Smooth muscle cell of the brain vasculature (primary cell): ENCODE measurements around the gene CYP27C1.

ENCODE experiments used
- DNase-seq: peaks from one replicate; pipeline ENCODE4 v3.0.0-alpha.2; 2012; ENCODE audit warnings: low read depth, low spot score

The CYP27C1 gene

DNA sequence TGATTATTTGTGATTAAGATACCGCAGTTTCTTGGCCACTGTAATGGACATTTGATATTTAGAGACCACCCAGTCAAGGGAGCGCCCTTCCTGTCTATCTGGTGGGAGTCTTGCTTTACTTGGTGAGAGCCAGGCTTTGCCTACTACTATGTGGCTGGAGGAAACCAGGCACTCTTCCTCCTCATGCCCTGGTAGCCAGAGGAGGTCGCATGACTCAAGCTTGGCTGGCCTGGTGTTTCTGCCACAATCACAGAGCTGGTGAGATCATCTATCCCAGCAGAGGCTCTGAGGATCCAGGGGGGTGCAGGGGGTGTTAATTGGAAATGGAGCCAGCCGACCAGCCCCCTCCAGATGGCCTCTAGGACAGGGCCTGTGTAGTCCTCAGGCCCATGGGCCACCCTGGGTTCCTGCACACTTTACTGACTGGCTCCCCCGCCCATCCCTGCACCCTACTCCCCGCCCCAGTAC lies 66.4 kb downstream of the CYP27C1 start:
- DNase-seq, result no peak

DNA sequence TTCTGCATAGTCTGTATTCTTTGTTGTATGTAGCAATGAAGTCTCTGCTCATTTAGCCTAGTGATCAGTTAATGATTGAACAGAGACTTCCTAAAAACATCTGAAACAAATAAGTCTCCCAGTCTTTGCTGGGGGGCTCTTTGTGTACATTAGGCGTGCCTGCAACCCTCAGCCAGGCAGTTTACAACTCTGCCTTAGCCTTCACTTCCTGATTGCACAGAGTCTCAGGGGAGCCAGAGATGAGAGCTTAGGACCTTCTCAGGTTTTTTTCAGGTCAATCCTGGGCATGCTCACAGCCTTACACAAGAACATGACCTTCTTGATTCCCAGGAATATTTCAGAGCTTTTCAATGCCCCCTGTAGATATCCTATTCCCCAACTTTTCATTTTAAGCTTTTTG lies 69.1 kb downstream of the CYP27C1 start:
- DNase-seq, result no peak

DNA sequence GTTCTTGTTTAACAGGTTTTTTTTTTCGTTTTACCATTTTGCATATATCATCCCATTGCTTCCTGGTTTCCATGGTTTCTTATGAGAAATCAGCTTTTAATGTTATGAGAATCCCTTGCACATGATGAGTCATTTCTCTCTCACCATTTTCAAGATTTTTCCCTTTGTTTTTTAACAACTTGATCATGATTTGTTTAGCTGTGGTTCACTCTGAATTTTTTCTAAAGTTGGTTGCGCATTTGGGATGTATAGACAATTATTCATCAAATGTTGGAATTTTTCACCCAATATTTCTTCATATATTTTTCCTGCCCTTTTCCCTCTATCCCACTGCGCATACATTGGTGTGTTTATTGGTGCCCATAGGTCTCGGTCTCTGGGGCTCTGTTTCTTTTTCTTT lies 70.7 kb downstream of the CYP27C1 start:
- DNase-seq, result peak; percentile 35

DNA sequence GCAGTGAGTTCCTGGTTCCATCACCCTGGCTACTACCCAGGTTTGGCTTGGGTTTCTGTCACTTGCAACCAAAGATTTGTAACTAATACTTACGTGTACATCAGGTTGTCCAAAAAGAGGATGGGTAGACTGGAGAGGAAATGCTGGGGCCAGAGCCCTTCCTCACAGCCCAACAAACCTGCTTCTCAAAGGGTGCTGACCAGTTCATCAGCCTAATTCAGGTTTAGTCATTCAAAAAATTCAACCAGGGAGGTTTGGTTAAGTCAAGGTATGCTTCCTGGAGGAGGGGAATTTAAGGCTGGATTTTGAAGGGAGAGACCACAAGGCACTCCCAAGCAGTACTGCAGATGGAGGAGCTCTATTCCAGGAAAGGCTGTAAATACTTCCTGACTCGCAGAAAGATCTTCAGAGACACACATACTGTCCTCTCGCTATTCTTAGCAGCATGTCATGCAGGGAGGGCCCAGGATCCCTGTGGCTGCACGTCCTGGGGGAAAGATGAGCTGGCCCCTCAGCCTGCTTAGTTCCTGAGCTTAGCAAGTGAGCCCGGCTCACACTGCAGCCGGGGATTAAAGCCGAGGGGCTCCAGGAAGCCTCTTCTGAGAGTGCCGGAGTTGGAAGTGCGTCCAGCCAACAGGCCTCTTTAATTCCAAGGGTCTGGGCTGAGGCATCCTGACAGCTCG lies 73.1 kb downstream of the CYP27C1 start:
- DNase-seq, result no peak

DNA sequence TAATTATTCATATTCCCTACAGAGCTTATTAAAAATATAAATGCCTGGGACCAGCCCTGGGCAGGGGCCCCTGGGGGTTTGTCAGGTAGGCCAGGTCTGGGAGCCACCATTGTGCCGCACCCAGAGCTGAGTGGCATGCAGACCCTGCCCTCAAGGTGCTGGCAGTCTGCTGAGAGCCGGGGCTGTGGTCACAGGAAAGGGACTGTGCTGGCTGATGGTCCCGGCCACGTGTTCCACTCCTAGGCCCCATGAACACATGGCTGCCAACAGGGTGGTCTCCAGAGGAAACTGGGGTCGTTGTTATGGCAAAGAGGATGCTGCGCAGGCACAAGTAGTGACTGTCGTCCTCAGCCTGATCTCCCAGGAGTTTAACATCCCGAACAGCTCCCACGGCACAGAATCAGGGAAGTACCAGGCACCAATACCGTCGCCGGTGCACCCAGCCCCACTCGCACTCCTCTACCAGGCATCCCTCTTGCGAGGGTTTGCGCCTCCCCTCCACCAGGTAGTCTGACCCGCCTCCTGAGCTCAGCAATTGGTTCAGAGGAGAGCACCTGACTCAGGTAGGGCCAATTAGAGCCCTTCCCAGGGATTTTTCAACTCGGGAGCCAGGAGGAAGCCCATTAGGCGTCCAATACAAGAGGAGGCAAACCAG lies 73.9 kb downstream of the CYP27C1 start:
- no peak for DNase-seq

DNA sequence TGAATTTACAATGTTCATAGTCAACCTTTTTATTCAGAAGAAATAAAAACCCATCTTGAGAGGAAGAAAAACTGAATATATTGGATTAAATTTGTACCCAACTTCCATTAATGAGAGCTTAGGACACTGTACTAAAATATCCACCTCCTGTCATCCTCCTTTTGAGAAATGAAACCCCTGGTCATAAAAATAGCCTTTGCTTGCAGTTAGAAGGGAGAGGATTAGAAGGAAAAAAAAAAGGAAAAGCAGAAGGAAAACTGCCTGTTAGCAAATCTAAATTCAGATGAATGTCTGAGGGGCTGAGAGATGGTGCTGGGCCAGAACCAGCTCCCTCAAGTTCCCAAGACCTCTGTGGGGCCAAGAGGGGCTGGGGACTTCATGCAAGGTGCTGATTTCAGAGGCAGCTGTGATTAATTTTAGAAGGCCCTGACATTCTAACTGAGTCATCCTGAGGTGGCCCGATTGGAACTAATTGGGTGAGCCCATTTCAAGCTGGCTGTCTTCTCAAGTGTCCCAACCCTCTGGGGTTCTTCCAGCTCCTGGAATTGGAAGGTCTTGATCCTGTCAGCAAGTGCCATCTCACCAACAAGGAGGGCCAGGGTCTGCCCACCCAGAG lies 74.7 kb downstream of the CYP27C1 start:
- no peak for DNase-seq

DNA sequence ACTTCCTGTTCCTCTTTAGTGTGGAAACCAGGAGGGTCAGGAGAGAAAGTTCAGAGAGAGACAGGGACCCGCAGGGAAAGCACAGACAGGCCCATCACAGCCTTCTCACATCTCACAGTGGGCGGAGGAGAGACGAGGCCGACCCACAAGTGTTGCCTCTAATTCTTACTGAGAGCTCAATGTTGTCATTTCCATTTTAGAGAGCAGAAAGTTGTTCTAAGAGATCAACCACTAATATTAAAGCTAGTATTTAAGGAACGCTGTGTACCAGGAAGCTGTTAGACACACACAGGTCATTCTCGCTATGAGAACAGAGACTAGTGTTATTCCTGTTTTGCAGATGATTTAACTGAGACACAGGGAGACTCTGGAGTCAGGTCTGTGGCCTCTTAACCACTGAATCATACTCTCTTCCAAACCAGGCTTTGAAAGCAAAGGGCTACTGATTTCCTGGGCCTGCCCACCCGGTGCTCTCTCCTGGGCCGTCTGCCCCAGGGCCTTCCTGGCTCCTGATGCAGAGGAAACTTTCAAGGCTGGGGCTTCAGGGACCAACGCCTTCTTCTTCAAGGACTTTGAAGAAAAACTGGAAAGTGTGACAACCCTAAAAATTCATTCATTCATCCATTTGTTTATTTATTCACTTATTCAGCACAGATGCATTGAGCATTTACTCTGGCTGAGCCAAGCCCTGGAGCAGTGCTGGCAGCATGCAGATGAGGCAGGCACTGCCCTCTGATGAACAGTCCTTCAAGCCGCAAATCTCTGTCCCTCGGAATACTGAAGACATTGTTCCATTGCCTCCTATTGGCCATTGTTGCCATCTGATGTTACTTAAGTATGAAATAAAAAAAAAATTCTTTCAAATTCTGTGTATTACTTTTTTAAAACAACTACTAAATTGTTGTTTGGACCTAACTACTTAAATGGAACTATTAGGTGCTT lies 76.0 kb downstream of the CYP27C1 start:
- DNase-seq, result peak; percentile 43

DNA sequence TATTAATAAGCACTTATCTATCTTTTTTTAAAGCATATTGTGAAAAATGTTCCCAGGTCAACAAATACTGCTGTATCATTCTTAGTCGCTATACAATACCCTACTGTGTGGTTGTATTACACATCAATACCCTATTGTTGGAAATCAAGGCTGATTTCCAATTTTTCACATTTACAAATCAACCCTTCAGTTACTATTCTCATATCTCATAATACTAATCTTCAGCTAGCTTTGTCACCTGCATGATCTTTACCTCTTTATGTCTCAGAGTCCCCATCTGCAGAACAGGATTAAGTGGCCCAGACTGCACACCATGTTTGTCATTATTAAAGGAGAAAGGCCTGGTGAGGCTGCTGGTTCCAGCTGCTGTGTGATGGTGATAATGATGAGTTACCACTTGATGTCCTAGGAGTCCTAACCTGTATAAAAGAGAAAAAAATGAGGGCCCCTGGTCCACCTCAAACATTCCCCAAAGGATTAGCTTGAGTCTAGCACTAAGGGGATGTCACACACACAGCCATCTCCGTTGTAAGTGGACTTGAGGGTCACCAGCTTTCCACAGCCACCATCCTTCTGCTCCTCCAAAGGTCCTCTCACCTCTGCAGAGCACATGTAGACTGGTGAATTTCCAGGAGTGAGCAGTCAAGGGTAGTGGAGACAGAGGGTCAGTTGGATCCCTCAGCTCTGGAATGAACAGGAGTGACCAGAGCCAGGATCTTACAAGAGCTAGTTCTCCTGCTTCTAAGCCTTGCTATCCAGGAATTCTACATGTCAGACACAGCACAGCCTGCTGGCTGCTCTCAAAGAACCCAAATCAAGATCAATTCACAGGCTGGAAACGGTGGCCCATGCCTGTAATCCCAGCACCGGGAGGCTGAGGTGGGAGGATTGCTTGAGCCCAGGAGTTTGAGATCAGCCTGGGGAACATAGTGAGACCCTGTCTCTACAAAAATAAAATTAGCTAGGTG lies 77.2 kb downstream of the CYP27C1 start:
- no peak for DNase-seq

DNA sequence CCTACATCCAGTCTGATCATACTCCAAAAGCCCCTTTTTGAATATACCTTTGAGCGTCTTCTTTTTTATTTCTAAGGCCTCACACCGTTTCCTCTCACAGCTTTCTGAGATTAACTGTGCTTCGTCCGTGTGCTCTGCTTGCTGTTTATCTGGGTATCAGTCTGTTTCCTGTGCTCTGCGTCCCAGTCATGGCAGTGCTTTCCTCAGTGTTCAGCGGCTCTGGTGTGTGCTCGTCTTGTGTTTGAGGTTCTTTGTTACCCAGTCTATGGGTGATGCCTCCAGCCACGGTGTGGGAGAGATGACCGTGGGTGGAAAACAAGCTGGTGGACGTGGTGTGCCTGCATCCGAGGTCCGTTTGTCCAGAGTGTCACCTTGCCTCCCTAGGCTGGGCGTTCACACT lies 79.6 kb downstream of the CYP27C1 start:
- DNase-seq, result no peak

DNA sequence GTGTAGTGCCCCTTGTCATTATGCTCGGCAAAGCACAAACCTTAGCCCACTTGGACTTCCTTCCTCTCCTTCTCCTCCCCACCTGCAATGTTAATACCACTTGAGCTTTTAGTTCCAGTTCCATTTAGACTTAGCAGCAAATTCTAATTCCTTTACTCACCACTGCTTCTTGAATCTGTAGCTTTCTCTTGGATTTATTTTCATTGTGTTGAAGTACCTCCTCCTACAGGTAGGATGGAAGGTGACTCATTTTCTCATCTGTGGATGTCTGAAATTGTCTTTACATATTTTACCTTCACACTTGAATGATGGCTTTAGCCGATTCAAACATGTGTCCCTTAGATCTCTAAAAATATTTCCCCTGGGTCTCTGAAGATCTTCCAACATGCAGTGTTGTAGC lies 80.3 kb downstream of the CYP27C1 start:
- DNase-seq, result no peak

DNA sequence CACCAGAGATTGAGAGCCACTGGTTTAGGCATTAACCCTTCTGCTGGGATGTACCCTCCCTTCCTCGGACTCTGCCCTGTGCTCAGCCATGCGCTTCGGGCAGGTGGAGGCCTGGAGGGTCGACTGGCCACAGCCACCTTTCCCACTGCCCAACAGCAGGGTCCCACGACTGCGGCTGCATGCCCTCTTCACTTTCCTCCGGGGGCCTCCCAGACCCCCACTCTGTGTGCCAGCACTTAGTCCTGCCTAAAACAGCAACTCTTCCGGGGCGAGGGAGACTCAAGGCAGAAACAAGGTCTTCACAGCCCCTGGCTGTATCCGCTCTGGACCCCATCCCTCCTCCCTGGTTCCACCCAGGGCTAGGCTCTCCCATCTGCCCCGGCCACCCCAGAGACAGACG lies 81.8 kb downstream of the CYP27C1 start:
- DNase-seq, result no peak

DNA sequence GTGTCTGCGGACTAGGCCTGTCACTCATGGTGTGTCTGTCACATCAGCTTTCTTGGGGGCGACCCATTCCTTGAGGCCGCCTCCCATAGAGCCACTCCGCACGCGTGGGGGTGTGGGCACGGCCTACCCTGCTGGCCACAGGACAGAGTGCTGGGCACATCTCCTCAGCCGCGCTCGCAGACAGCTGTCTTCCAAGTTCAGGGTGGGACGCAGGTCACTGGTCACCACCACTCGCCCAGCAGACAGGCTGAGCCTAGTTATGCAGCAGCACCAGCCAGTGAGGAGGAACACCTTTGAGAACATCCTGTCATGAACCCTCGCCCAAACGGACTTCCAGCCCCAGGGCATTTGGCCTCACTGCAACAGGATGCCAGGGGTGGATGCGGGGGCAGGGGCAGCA lies 82.4 kb downstream of the CYP27C1 start:
- DNase-seq, result no peak

DNA sequence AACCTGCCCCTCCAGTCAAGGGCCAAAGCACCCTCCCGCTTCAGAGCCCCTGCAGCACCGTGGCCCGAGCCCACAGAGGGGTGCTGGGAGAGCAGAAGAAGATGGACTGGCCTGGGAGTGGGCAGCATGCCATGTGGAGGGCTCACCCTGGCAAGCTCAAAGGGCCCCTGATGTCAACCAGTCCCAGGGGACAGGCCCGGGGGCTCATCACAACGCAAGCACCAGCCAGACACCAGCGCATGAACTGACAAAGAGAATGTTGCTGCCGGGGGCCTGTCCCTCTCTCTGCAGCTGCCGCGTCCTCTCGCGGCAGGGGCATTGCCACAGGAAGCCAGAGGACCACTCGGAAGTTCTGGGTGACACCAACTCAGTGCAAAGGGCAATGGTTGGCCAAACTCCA lies 82.9 kb downstream of the CYP27C1 start:
- DNase-seq, result no peak

DNA sequence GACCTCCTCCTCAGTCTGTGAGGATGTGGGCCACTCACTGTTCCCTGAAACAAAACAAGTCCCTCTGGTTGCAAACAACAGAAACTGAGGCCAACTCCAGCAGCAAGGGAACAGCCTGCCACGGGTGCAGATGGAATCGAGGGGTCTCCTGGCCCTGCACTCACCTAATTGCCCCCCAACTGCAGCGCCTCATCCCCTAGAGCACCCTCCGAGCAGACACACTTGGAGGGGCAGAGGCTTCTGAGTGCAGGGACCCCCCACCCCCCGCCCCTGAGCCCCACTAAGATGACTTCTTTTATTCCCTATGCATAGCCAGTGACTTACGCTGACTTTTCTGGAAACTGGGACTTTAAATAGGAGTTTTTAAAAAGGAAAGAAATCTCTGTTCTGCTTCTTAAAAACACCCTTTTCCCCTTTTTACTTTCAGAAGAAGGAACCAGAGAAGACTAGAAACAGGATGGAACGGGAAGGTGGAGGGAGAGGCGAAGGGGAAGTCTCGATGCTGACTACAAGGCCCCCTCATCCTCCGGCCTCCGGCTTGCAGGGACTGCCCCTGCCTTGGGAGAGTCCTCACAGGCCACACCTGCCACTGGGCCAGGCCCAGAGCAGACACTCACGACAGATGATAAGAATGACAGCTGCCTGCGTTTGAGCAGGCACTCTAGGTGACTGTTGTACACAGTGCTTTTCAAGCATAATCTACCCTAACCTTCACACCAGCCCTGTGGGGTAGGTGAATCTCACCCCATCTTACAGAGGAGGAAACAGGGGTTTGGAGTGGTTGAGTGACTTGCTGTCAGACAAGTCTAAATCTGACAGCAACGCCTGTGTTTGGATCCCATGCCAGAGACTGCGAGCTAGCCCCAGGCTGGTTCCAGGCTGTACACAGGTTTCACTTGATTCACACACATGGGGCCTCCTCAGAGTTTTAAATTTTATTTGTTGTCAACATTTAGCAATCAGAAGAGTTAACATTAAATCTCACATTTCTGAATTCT lies 85.0 kb downstream of the CYP27C1 start:
- no peak for DNase-seq

DNA sequence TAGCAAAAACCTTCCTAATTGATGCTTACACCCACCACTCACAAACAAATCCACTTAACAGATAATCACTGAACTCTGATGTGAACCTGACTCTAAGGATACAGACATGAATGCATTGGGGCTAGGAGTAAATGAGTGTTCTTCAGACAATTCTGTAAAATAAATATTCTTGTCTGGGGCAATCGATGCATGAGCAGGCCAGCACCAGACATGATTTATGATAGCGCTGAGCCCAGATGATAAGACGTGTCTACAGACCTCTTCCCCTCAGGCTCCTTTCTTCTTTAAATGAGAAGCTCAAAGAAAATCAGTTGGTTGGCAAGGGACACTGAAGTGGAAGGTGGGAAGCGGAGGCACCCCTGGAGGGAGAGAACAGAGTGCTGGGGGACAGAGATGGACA lies 85.9 kb downstream of the CYP27C1 start:
- no peak for DNase-seq
